KBM-7 (cell line): ENCODE data around the gene SPSB2.

ENCODE experiments used
- DNase-seq: peaks from one replicate; pipeline ENCODE4 v3.0.0-alpha.2; 2015
- in situ Hi-C: fragments of 300-500 bp; cut with MboI; formaldehyde crosslinking; loops from 2 replicates; pipeline ENCODE4 v1.14.3; 2020; ENCODE audit warnings: low sequenced_read_pairs, low pct_unique_long_range_greater_than_20kb, mixed read lengths

SPSB2 gene

DNA sequence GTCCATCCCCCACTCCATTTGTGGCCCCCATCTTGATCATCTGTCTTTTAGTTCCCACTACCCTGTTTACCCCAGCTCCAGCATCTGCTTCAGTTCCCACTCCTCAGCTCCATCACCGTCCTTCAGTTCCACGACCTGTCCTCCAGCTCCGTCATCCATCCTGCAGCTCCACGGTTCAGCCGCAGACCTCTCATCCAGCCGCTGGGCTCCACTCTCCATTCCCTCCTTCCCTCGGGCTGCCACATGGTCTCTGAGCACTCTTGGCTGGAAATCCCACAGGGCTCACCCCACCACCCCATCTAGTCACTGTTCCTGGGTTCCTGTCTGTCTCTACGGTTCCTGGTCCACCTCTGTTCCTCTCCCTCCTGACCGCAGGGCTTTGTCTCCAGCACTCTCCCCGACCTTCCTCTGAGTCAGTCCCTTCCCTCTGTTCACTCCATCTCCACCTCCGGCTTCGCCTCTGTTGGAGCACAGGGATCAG is 48.2 kb downstream of the SPSB2 start:
- no peak for DNase-seq
- in situ Hi-C loops: no loop called here

DNA sequence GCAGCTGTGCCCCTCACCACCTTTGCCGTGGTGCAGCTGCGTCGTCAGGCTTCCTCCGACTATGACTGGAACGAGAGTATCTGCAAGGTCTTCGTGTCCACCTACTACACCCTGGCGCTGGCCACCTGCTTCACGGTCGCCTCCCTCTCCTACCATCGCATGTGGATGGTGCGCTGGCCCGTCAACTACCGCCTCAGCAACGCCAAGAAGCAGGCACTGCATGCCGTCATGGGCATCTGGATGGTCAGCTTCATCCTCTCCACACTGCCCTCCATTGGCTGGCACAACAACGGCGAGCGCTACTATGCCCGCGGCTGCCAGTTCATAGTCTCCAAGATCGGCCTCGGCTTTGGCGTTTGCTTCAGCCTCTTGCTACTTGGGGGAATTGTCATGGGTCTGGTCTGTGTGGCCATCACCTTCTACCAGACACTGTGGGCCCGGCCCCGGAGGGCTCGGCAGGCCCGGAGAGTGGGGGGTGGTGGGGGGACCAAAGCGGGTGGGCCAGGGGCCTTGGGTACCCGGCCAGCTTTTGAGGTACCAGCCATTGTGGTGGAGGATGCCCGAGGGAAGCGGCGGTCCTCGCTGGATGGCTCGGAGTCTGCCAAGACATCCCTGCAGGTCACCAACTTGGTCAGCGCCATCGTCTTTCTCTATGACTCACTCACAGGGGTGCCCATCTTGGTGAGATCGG is 48.9 kb downstream of the SPSB2 start:
- in situ Hi-C loops: no loop called here
- DNase-seq: no peak

DNA sequence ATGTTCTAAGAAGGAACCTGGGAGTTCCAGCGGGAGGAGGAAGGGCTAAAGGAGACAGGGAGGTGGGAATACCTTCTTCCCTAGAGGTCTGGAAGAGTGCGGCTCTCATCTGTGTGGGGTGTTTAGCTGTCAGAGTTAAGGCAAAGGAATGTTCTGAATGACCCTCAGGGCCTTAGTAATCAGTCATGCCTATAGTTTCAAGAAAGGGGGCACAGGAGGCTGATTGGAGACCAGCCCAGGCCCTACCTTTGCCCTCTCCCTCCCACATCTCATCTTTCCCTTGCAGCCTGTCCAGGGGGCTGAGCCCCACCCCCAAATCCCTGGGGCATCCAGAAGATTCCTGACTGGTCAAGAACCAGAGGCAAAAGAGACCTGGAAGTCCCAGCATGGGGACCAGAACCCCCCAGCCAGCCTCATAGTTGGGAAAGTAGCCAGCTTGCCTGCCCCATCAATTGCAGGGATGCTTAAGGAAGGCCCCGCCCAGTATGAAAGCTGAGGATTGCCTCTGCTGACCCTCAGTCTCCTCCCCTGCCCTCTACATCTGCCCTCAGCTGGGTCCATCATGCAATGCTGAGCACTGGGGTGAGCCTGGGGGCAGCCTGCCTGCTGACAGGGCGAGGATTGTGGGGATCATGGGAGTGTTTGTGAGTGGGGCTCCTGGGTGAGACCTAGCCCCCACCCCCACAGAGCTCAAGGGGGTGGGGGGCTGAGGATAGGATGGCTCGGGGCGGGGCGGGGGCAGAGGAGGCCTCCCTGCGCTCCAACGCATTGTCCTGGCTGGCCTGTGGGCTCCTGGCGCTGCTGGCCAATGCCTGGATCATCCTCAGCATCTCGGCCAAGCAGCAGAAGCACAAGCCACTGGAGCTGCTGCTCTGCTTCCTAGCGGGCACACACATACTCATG is 49.7 kb downstream of the SPSB2 start:
- in situ Hi-C loops: no loop called here
- DNase-seq: no peak

DNA sequence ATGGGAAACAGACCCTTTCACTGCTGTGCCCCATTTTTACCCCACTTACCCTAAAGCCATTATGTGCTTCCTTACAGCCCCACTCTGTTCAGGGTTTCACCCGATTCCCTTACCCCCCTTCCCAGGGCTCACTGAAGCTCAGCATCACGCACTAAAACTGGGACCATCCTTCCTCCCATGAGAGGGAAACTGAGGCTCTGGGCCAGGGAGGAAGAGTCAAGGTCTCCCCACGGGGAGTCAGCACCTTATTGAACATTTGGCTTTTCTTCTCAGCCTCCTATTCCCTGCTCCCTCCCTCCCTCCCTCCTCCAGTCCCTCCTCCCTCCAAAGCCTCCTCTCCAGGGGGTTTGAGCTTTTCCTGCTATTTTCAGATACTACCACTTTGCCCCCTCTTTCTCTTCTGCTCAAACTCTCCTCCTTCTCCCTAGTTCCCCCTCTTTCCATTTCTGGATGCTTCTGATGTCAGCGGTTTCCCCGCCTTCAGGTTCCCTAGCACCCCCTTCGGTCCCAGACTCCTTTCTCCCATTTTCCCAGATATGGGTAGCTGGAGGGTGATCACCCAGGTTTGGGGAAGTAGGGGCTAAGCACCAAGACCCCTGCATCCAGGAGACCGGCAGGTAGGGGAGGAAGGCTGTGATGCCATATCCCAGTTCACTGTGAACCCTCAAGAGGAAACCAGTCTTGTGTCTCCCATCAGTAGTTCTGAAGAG is 50.5 kb downstream of the SPSB2 start:
- no peak for DNase-seq
- in situ Hi-C loops: no loop called here

DNA sequence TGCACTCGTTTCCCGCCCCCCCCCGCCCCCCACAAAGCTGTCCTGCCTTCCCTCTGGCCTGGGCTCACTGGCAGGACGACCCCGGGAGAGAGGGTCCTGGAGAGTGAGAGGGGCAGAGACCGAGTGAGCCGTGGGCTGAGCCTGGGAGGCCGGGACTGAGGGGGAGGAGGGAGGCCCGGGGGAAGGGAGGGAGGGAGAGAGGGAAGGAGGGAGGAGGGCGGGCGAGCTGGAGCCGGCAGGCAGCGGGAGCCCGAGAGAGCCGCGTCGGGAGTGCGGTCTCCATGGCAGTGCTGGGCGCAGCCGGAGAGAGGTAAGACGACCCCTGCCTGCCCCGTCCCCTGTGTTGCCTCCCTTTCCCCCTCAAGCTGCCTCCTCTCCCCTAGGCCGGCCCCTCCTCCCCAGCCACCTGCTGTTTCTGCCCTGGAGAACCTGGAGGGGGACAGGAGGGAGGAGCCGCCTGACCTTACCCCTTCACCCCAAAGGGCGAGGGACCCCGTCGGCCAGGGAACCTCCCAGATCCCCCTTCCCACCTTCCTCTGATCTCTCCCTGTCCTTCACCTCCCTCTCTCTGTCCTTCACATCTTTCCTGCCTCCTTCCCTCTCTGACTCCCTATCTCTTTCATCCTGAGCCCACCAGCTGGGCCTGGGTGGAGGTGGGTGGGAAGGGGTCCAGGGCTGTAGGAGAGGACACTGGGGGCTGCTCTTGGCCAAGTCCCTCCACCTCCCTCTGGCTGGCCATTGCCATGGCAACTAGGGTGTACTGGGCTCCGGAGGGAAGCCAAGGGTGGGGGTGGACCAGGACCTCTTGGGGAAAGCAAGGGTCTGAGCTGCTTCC is 51.3 kb downstream of the SPSB2 start, which contains the start of gene GPR162:
TSS of gene GPR162 (plus strand) at position 231 of the 835 bp plus-strand sequence. CDS start 2,078 bp downstream, outside the sequence.
- DNase-seq: peak; percentile 45
- in situ Hi-C loops: no loop called here
